ENCODE measurements around the gene PYY. TPM values are rescaled to one million over a fixed set of nuclear protein-coding genes. Genes with fewer than 3 reads are reported as not detected.
"Not testable (repeated sequence)": the region's sequence is repeated elsewhere in the genome, so short reads cannot be mapped to it uniquely, and the experiment has no call there.

The PYY gene
- total RNA-seq, 1 donor from 2014 or later: not detected

GRCh38 chr17:43939886-43940285, 13.9 kb downstream of the PYY start:
- H3K4me1 Mint-ChIP-seq: peaks cover 16% of the 10 kb centered on the region

GRCh38 chr17:43939452-43939851, 14.3 kb downstream of the PYY start:
- peaks cover 11% of the 10 kb centered on the region for H3K27me3 Mint-ChIP-seq (ENCODE audit: low read depth)

More at GRCh38 chr17:43939886-43940285, 13.9 kb downstream of the PYY start:
- Mint-ChIP-seq H3K9me3 (no peaks in the 10 kb centered on the region), H3K4me3 (no peak overlapping the region), H3K36me3 (ENCODE audit: low read depth) (no peaks in the 10 kb centered on the region), H3K27me3 (ENCODE audit: low read depth) (peaks cover 11% of the 10 kb centered on the region), H3K27ac (ENCODE audit: unreplicated experiment) (no peak overlapping the region)
- no peak for DNase-seq (ENCODE audit: low read depth, low spot score)
- no peak for TF ChIP-seq CTCF (conservative IDR thresholded peaks at IDR 0.05)

GRCh38 chr17:43938838-43939182, 14.9 kb downstream of the PYY start:
- no peak for TF ChIP-seq CTCF (conservative IDR thresholded peaks at IDR 0.05)
- DNase-seq (ENCODE audit: low read depth, low spot score): no peak
- no peaks in the 10 kb centered on the region for H3K9me3 Mint-ChIP-seq
- H3K4me3 Mint-ChIP-seq: no peak overlapping the region
- peaks cover 13% of the 10 kb centered on the region for H3K4me1 Mint-ChIP-seq
- no peaks in the 10 kb centered on the region for H3K36me3 Mint-ChIP-seq (ENCODE audit: low read depth)
- no peak overlapping the region for H3K27ac Mint-ChIP-seq (ENCODE audit: unreplicated experiment)
- peaks cover 8% of the 10 kb centered on the region for H3K27me3 Mint-ChIP-seq (ENCODE audit: low read depth)

More at GRCh38 chr17:43939452-43939851, 14.3 kb downstream of the PYY start:
- not testable (repeated sequence) for DNase-seq (ENCODE audit: low read depth, low spot score); H3K9me3 Mint-ChIP-seq; H3K4me3 Mint-ChIP-seq; H3K36me3 Mint-ChIP-seq (ENCODE audit: low read depth); H3K27ac Mint-ChIP-seq (ENCODE audit: unreplicated experiment)
- peaks cover 16% of the 10 kb centered on the region for H3K4me1 Mint-ChIP-seq

GRCh38 chr17:43936434-43936833, 17.3 kb downstream of the PYY start:
- H3K4me1 Mint-ChIP-seq: peaks cover 13% of the 10 kb centered on the region
- TF ChIP-seq CTCF (conservative IDR thresholded peaks at IDR 0.05): no peak

GRCh38 chr17:43935926-43936261, 17.8 kb downstream of the PYY start:
- Mint-ChIP-seq H3K27me3 (ENCODE audit: low read depth) (peaks cover 8% of the 10 kb centered on the region), H3K4me3 (no peak overlapping the region), H3K9me3 (no peaks in the 10 kb centered on the region), H3K36me3 (ENCODE audit: low read depth) (no peaks in the 10 kb centered on the region), H3K4me1 (peaks cover 13% of the 10 kb centered on the region), H3K27ac (ENCODE audit: unreplicated experiment) (no peak overlapping the region)
- TF ChIP-seq CTCF (conservative IDR thresholded peaks at IDR 0.05): no peak
- DNase-seq (ENCODE audit: low read depth, low spot score): no peak

More at GRCh38 chr17:43936434-43936833, 17.3 kb downstream of the PYY start:
- H3K36me3 Mint-ChIP-seq (ENCODE audit: low read depth): no peaks in the 10 kb centered on the region
- no peak overlapping the region for H3K4me3 Mint-ChIP-seq
- no peak for DNase-seq (ENCODE audit: low read depth, low spot score)
- peaks cover 8% of the 10 kb centered on the region for H3K27me3 Mint-ChIP-seq (ENCODE audit: low read depth)
- H3K9me3 Mint-ChIP-seq: no peaks in the 10 kb centered on the region
- no peak overlapping the region for H3K27ac Mint-ChIP-seq (ENCODE audit: unreplicated experiment)

- peaks cover 8% of the 10 kb centered on the region for H3K27me3 Mint-ChIP-seq (ENCODE audit: low read depth)
Measured at GRCh38 chr17:43935204-43935925, 18.4 kb downstream of the PYY start.

More at GRCh38 chr17:43935204-43935925, 18.4 kb downstream of the PYY start:
- no peak overlapping the region for H3K27ac Mint-ChIP-seq (ENCODE audit: unreplicated experiment)
- H3K9me3 Mint-ChIP-seq: no peaks in the 10 kb centered on the region
- H3K4me1 Mint-ChIP-seq: peaks cover 8% of the 10 kb centered on the region
- H3K4me3 Mint-ChIP-seq: no peak overlapping the region
- no peaks in the 10 kb centered on the region for H3K36me3 Mint-ChIP-seq (ENCODE audit: low read depth)
- DNase-seq (ENCODE audit: low read depth, low spot score): no peak
- no peak for TF ChIP-seq CTCF (conservative IDR thresholded peaks at IDR 0.05)

Data from neural crest cell (in vitro differentiated cells).